ENCODE results near the gene NFATC4. TPM values are rescaled to one million over a fixed set of nuclear protein-coding genes. Genes with fewer than 3 reads are reported as not detected.
"Not testable (repeated sequence)": the region's sequence is repeated elsewhere in the genome, so short reads cannot be mapped to it uniquely, and the experiment has no call there.

NFATC4 gene
- total RNA-seq, 1 donor from 2014 or later = 44.3 TPM

- Mint-ChIP-seq H3K27ac (ENCODE audit: unreplicated experiment) (no peak overlapping the region), H3K27me3 (ENCODE audit: low read depth) (peaks cover 89% of the 10 kb centered on the region), H3K4me3 (no peak overlapping the region), H3K36me3 (ENCODE audit: low read depth) (no peaks in the 10 kb centered on the region), H3K9me3 (no peaks in the 10 kb centered on the region), H3K4me1 (no peaks in the 10 kb centered on the region)
- no peak for TF ChIP-seq CTCF (conservative IDR thresholded peaks at IDR 0.05)
- no peak for DNase-seq (ENCODE audit: low read depth, low spot score)
Measured at GRCh38 chr14:24349742-24350141, 18.2 kb upstream of the NFATC4 start.

- peaks cover 78% of the 10 kb centered on the region for H3K27me3 Mint-ChIP-seq (ENCODE audit: low read depth)
- no peak for DNase-seq (ENCODE audit: low read depth, low spot score)
- H3K4me1 Mint-ChIP-seq = no peaks in the 10 kb centered on the region
- TF ChIP-seq CTCF (conservative IDR thresholded peaks at IDR 0.05) = no peak
- no peak overlapping the region for H3K27ac Mint-ChIP-seq (ENCODE audit: unreplicated experiment)
- no peak overlapping the region for H3K4me3 Mint-ChIP-seq
- no peaks in the 10 kb centered on the region for H3K36me3 Mint-ChIP-seq (ENCODE audit: low read depth)
- H3K9me3 Mint-ChIP-seq = no peaks in the 10 kb centered on the region
Measured at GRCh38 chr14:24351517-24351916, 16.5 kb upstream of the NFATC4 start.

- Mint-ChIP-seq H3K4me3 (no peak overlapping the region), H3K36me3 (ENCODE audit: low read depth) (no peaks in the 10 kb centered on the region), H3K4me1 (no peaks in the 10 kb centered on the region), H3K27me3 (ENCODE audit: low read depth) (peaks cover 73% of the 10 kb centered on the region), H3K27ac (ENCODE audit: unreplicated experiment) (no peak overlapping the region), H3K9me3 (no peaks in the 10 kb centered on the region)
- DNase-seq (ENCODE audit: low read depth, low spot score) = no peak
- no peak for TF ChIP-seq CTCF (conservative IDR thresholded peaks at IDR 0.05)
Measured at GRCh38 chr14:24353559-24354481, 14.2 kb upstream of the NFATC4 start.

GRCh38 chr14:24354482-24354825 lies 13.5 kb upstream of the NFATC4 start:
- H3K27me3 Mint-ChIP-seq (ENCODE audit: low read depth) = peaks cover 67% of the 10 kb centered on the region
- H3K27ac Mint-ChIP-seq (ENCODE audit: unreplicated experiment); H3K4me1 Mint-ChIP-seq; DNase-seq (ENCODE audit: low read depth, low spot score); H3K9me3 Mint-ChIP-seq; H3K4me3 Mint-ChIP-seq; H3K36me3 Mint-ChIP-seq (ENCODE audit: low read depth): not testable (repeated sequence)

GRCh38 chr14:24355009-24355408 lies 13.0 kb upstream of the NFATC4 start:
- Mint-ChIP-seq H3K9me3 (no peaks in the 10 kb centered on the region), H3K36me3 (ENCODE audit: low read depth) (no peaks in the 10 kb centered on the region), H3K27ac (ENCODE audit: unreplicated experiment) (no peak overlapping the region), H3K27me3 (ENCODE audit: low read depth) (peaks cover 67% of the 10 kb centered on the region), H3K4me3 (no peak overlapping the region), H3K4me1 (no peaks in the 10 kb centered on the region)
- DNase-seq (ENCODE audit: low read depth, low spot score) = no peak
- TF ChIP-seq CTCF (conservative IDR thresholded peaks at IDR 0.05) = no peak

GRCh38 chr14:24356208-24356607 lies 11.8 kb upstream of the NFATC4 start:
- H3K9me3 Mint-ChIP-seq = no peaks in the 10 kb centered on the region
- no peaks in the 10 kb centered on the region for H3K36me3 Mint-ChIP-seq (ENCODE audit: low read depth)
- H3K4me3 Mint-ChIP-seq = no peak overlapping the region
- no peak for DNase-seq (ENCODE audit: low read depth, low spot score)
- H3K27ac Mint-ChIP-seq (ENCODE audit: unreplicated experiment) = no peak overlapping the region
- peaks cover 66% of the 10 kb centered on the region for H3K27me3 Mint-ChIP-seq (ENCODE audit: low read depth)
- no peak for TF ChIP-seq CTCF (conservative IDR thresholded peaks at IDR 0.05)
- no peaks in the 10 kb centered on the region for H3K4me1 Mint-ChIP-seq

Measured in neural crest cell (in vitro differentiated cells).